ENCODE results near the gene GFRA1.

GFRA1 gene

GRCh38 chr10:116029826-116030225, 243.2 kb downstream of the GFRA1 start:
- Histone ChIP-seq H3K4me1 (ENCODE audit: control insufficient read depth, insufficient read depth, low read length) (no peaks in the 10 kb centered on the region), H3K4me3 (ENCODE audit: low read length) (no peak overlapping the region), H3K36me3 (ENCODE audit: control insufficient read depth, insufficient read depth, low read length) (no peaks in the 10 kb centered on the region), H3K9ac (ENCODE audit: low read length) (no peak overlapping the region), H3K27ac (ENCODE audit: low read depth, low read length) (no peak overlapping the region), H3K27me3 (ENCODE audit: control insufficient read depth, insufficient read depth, low read length) (no peaks in the 10 kb centered on the region)

GRCh38 chr10:116027355-116027754, 245.7 kb downstream of the GFRA1 start:
- Histone ChIP-seq H3K36me3 (ENCODE audit: control insufficient read depth, insufficient read depth, low read length) (no peaks in the 10 kb centered on the region), H3K27ac (ENCODE audit: low read depth, low read length) (no peak overlapping the region), H3K4me3 (ENCODE audit: low read length) (no peak overlapping the region), H3K4me1 (ENCODE audit: control insufficient read depth, insufficient read depth, low read length) (no peaks in the 10 kb centered on the region), H3K27me3 (ENCODE audit: control insufficient read depth, insufficient read depth, low read length) (no peaks in the 10 kb centered on the region), H3K9ac (ENCODE audit: low read length) (no peak overlapping the region)

GRCh38 chr10:116026725-116027124, 246.3 kb downstream of the GFRA1 start:
- Histone ChIP-seq H3K4me1 (ENCODE audit: control insufficient read depth, insufficient read depth, low read length) (no peaks in the 10 kb centered on the region), H3K27ac (ENCODE audit: low read depth, low read length) (no peak overlapping the region), H3K4me3 (ENCODE audit: low read length) (no peak overlapping the region), H3K27me3 (ENCODE audit: control insufficient read depth, insufficient read depth, low read length) (no peaks in the 10 kb centered on the region), H3K36me3 (ENCODE audit: control insufficient read depth, insufficient read depth, low read length) (no peaks in the 10 kb centered on the region), H3K9ac (ENCODE audit: low read length) (no peak overlapping the region)

GRCh38 chr10:116026315-116026714, 246.7 kb downstream of the GFRA1 start:
- H3K36me3 ChIP-seq (ENCODE audit: control insufficient read depth, insufficient read depth, low read length) = no peaks in the 10 kb centered on the region
- no peaks in the 10 kb centered on the region for H3K27me3 ChIP-seq (ENCODE audit: control insufficient read depth, insufficient read depth, low read length)
- H3K9ac ChIP-seq (ENCODE audit: low read length) = no peak overlapping the region
- no peak overlapping the region for H3K27ac ChIP-seq (ENCODE audit: low read depth, low read length)
- no peaks in the 10 kb centered on the region for H3K4me1 ChIP-seq (ENCODE audit: control insufficient read depth, insufficient read depth, low read length)
- no peak overlapping the region for H3K4me3 ChIP-seq (ENCODE audit: low read length)

GRCh38 chr10:116024271-116024878, 248.6 kb downstream of the GFRA1 start:
- Histone ChIP-seq H3K27me3 (ENCODE audit: control insufficient read depth, insufficient read depth, low read length) (no peaks in the 10 kb centered on the region), H3K36me3 (ENCODE audit: control insufficient read depth, insufficient read depth, low read length) (no peaks in the 10 kb centered on the region), H3K27ac (ENCODE audit: low read depth, low read length) (no peak overlapping the region), H3K9ac (ENCODE audit: low read length) (no peak overlapping the region), H3K4me1 (ENCODE audit: control insufficient read depth, insufficient read depth, low read length) (no peaks in the 10 kb centered on the region), H3K4me3 (ENCODE audit: low read length) (no peak overlapping the region)

GRCh38 chr10:116017405-116017804, 255.6 kb downstream of the GFRA1 start:
- H3K4me3 ChIP-seq (ENCODE audit: low read length) = no peak overlapping the region
- peaks cover 6% of the 10 kb centered on the region for H3K4me1 ChIP-seq (ENCODE audit: control insufficient read depth, insufficient read depth, low read length)
- H3K9ac ChIP-seq (ENCODE audit: low read length) = no peak overlapping the region
- no peaks in the 10 kb centered on the region for H3K36me3 ChIP-seq (ENCODE audit: control insufficient read depth, insufficient read depth, low read length)
- H3K27ac ChIP-seq (ENCODE audit: low read depth, low read length) = no peak overlapping the region
- no peaks in the 10 kb centered on the region for H3K27me3 ChIP-seq (ENCODE audit: control insufficient read depth, insufficient read depth, low read length)

GRCh38 chr10:116015583-116016333, 257.2 kb downstream of the GFRA1 start:
- H3K27me3 ChIP-seq (ENCODE audit: control insufficient read depth, insufficient read depth, low read length) = no peaks in the 10 kb centered on the region
- H3K4me1 ChIP-seq (ENCODE audit: control insufficient read depth, insufficient read depth, low read length) = peaks cover 6% of the 10 kb centered on the region
- H3K27ac ChIP-seq (ENCODE audit: low read depth, low read length) = no peak overlapping the region
- no peaks in the 10 kb centered on the region for H3K36me3 ChIP-seq (ENCODE audit: control insufficient read depth, insufficient read depth, low read length)
- no peak overlapping the region for H3K9ac ChIP-seq (ENCODE audit: low read length)
- H3K4me3 ChIP-seq (ENCODE audit: low read length) = no peak overlapping the region

GRCh38 chr10:116014871-116015582, 258.0 kb downstream of the GFRA1 start:
- Histone ChIP-seq H3K4me1 (ENCODE audit: control insufficient read depth, insufficient read depth, low read length) (peaks cover 6% of the 10 kb centered on the region), H3K9ac (ENCODE audit: low read length) (no peak overlapping the region), H3K27ac (ENCODE audit: low read depth, low read length) (no peak overlapping the region), H3K27me3 (ENCODE audit: control insufficient read depth, insufficient read depth, low read length) (no peaks in the 10 kb centered on the region), H3K36me3 (ENCODE audit: control insufficient read depth, insufficient read depth, low read length) (no peaks in the 10 kb centered on the region), H3K4me3 (ENCODE audit: low read length) (no peak overlapping the region)

GRCh38 chr10:116014326-116014725, 258.7 kb downstream of the GFRA1 start:
- no peak overlapping the region for H3K27ac ChIP-seq (ENCODE audit: low read depth, low read length)
- H3K4me1 ChIP-seq (ENCODE audit: control insufficient read depth, insufficient read depth, low read length) = peaks cover 6% of the 10 kb centered on the region
- H3K36me3 ChIP-seq (ENCODE audit: control insufficient read depth, insufficient read depth, low read length) = no peaks in the 10 kb centered on the region
- H3K9ac ChIP-seq (ENCODE audit: low read length) = no peak overlapping the region
- H3K4me3 ChIP-seq (ENCODE audit: low read length) = no peak overlapping the region
- no peaks in the 10 kb centered on the region for H3K27me3 ChIP-seq (ENCODE audit: control insufficient read depth, insufficient read depth, low read length)

- no peaks in the 10 kb centered on the region for H3K36me3 ChIP-seq (ENCODE audit: control insufficient read depth, insufficient read depth, low read length)
- no peaks in the 10 kb centered on the region for H3K27me3 ChIP-seq (ENCODE audit: control insufficient read depth, insufficient read depth, low read length)
- no peak overlapping the region for H3K9ac ChIP-seq (ENCODE audit: low read length)
- no peak overlapping the region for H3K27ac ChIP-seq (ENCODE audit: low read depth, low read length)
- no peak overlapping the region for H3K4me3 ChIP-seq (ENCODE audit: low read length)
- H3K4me1 ChIP-seq (ENCODE audit: control insufficient read depth, insufficient read depth, low read length) = peaks cover 6% of the 10 kb centered on the region
Measured at GRCh38 chr10:116011929-116012328, 261.1 kb downstream of the GFRA1 start.

- no peak overlapping the region for H3K27ac ChIP-seq (ENCODE audit: low read depth, low read length)
- no peak overlapping the region for H3K4me3 ChIP-seq (ENCODE audit: low read length)
- H3K27me3 ChIP-seq (ENCODE audit: control insufficient read depth, insufficient read depth, low read length) = no peaks in the 10 kb centered on the region
- H3K36me3 ChIP-seq (ENCODE audit: control insufficient read depth, insufficient read depth, low read length) = no peaks in the 10 kb centered on the region
- no peaks in the 10 kb centered on the region for H3K4me1 ChIP-seq (ENCODE audit: control insufficient read depth, insufficient read depth, low read length)
- no peak overlapping the region for H3K9ac ChIP-seq (ENCODE audit: low read length)
Measured at GRCh38 chr10:116007256-116007891, 265.6 kb downstream of the GFRA1 start.
